Liver (tissue), 3 donors: ENCODE data around the gene MVP.

ENCODE experiments used
- CTCF ChIP-seq: fragments of 150-350 bp; IDR thresholded peaks from 2 replicates; pipeline ENCODE4 v1.5.1; 2017; ENCODE audit warnings: improper control_type of control experiment, low read depth, low read length; ENCODE audit not compliant: missing input control
- EGR1 ChIP-seq, 2 donors: IDR thresholded peaks; 2 replicates each; pipeline ENCODE4 v1.6.1; 2016 to 2018; ENCODE audit warnings: antibody characterized with exemption in 2 of 2, low read depth in 2 of 2
- GABPA ChIP-seq, 2 donors: IDR thresholded peaks in 1 of 2; conservative IDR thresholded peaks in 1 of 2; 2 replicates each; pipeline ENCODE4 v1.6.1; 2016; ENCODE audit warnings: antibody characterized with exemption in 2 of 2, mild to moderate bottlenecking in 1 of 2, moderate library complexity in 1 of 2
- HNF4A ChIP-seq, 2 donors: conservative IDR thresholded peaks; 2 replicates each; pipeline ENCODE4 v1.6.1; 2016; ENCODE audit warnings: antibody characterized with exemption in 2 of 2, mild to moderate bottlenecking in 2 of 2
- HNF4G ChIP-seq: IDR thresholded peaks from 2 replicates; pipeline ENCODE4 v1.6.1; 2016; ENCODE audit warnings: antibody characterized with exemption
- JUND ChIP-seq, 2 donors: IDR thresholded peaks; 2 replicates each; pipeline ENCODE4 v1.6.1; 2016; ENCODE audit warnings: antibody characterized with exemption in 2 of 2
- NR2F2 ChIP-seq: IDR thresholded peaks from 2 replicates; pipeline ENCODE4 v1.6.1; 2016; ENCODE audit warnings: antibody characterized with exemption
- RAD21 ChIP-seq, 2 donors: IDR thresholded peaks; 2 replicates each; pipeline ENCODE4 v1.6.1; 2016; ENCODE audit warnings: antibody characterized with exemption in 2 of 2, mild to moderate bottlenecking in 2 of 2
- REST ChIP-seq: IDR thresholded peaks from 2 replicates; pipeline ENCODE4 v1.6.1; 2016; ENCODE audit warnings: antibody characterized with exemption, mild to moderate bottlenecking
- SP1 ChIP-seq: IDR thresholded peaks from 2 replicates; pipeline ENCODE4 v1.6.1; 2018; ENCODE audit warnings: antibody characterized with exemption, mild to moderate bottlenecking
- TAF1 ChIP-seq: conservative IDR thresholded peaks from 2 replicates; pipeline ENCODE4 v1.6.1; 2016; ENCODE audit warnings: antibody characterized with exemption, mild to moderate bottlenecking
- YY1 ChIP-seq: IDR thresholded peaks from 2 replicates; pipeline ENCODE4 v1.6.1; 2016; ENCODE audit warnings: antibody characterized with exemption, mild to moderate bottlenecking
- TF ChIP-seq, protein P1 (sequence below): IDR thresholded peaks from 2 replicates; pipeline ENCODE4 v1.6.1; 2016; ENCODE audit warnings: antibody characterized with exemption
- TF ChIP-seq, protein P2 (sequence below): IDR thresholded peaks from 2 replicates; pipeline ENCODE4 v1.6.1; 2016; ENCODE audit warnings: antibody characterized with exemption
- donor health status: healthy.
- donor health status: healthy.

- TF ChIP-seq CTCF (no peak), JUND (IDR thresholded peaks at IDR 0.05) (no peak), RAD21 (IDR thresholded peaks at IDR 0.05) (no peak), YY1 (no peak), NR2F2 (no peak), EGR1 (IDR thresholded peaks at IDR 0.05; ENCODE audit: low read depth in 2 of 2) (no peak), GABPA (IDR thresholded peaks at IDR 0.05 in 1 of 2, conservative IDR thresholded peaks at IDR 0.05 in 1 of 2) (no peak), TAF1 (no peak), HNF4A (conservative IDR thresholded peaks at IDR 0.05) (no peak), SP1 (no peak), HNF4G (no peak), REST (no peak)
- TF ChIP-seq, protein P1, sequence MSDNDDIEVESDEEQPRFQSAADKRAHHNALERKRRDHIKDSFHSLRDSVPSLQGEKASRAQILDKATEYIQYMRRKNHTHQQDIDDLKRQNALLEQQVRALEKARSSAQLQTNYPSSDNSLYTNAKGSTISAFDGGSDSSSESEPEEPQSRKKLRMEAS = no peak
- TF ChIP-seq, protein P2, sequence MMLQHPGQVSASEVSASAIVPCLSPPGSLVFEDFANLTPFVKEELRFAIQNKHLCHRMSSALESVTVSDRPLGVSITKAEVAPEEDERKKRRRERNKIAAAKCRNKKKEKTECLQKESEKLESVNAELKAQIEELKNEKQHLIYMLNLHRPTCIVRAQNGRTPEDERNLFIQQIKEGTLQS = no peak
These were observed 6.1 kb downstream of the MVP start for GRCh38 chr16:29826342-29826695.
